Skin of body (tissue), 2 donors: ENCODE results near the gene GATB. TPM values are rescaled to one million over a fixed set of nuclear protein-coding genes. Genes with fewer than 3 reads are reported as not detected.

Experiments
- DNase-seq: peaks from one replicate; lab custom pipeline; 2025; lab: John Stamatoyannopoulos, UW
- total RNA-seq: library from RNA; depleted of rRNA; stranded (reverse); fragments of >200 nt; gene quantifications from one replicate; pipeline ENCODE4 v1.2.3, GENCODE V29; 2014

The GATB gene
- total RNA-seq, 1 donor from 2014 or later: 17.9 TPM

GRCh38 chr4:151700566-151701316, 60.1 kb downstream of the GATB start:
- DNase-seq: no peak

DNA sequence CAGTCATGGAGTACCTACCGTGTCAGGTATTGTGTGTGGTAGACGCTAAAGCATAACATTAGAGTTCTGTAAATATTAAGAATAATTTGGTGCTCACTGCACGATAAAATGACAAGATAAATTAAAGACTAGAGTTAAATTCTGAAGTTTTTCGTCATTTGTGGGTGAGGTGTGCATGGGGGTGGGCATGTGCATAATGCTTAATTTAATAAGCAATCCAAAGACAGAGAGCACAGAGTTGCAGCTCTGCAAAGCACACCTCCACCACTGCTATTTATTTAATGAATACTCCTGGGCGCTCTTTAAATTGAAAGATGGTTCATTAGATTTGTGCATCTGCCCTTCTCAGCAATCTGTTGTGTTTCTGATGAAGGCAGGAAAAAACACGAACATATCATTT, 62.6 kb downstream of the GATB start:
- no peak for DNase-seq

DNA sequence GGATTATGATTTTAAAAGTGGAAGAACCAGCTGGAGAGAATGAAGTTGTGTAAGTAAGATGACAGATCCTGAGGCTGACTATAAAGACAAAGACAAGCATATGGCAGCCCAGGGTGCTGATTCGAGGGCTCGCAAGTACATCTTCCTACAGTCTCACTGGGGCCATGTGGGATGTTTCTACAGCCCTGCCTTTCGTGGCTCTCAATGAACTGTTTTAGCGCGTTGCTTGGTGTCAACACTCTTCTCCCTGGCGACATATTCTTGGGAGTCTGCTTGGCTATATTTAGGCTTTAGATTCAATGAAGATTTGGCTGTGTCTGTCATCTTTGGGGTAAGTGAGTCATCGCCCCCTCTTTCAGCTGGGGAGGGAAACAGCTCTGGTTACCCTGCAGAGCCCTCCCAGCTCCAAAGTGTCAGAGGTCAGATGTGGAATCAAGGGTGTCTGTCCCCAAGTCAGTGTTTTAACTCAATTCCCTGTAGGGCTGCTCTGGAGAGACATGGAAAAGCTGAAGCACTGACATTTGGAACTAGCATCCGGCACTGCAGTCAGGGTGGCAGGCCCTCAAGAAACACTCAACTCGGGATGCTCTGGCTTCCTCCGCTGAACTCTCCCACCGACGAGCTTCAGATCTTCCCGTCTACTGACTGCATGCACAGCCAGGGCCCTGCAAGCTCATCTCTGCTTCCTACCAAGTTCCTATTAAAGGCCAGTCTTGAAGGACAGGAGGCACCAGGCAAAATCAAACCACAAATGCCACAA, 65.7 kb downstream of the GATB start:
- DNase-seq: no peak

DNA sequence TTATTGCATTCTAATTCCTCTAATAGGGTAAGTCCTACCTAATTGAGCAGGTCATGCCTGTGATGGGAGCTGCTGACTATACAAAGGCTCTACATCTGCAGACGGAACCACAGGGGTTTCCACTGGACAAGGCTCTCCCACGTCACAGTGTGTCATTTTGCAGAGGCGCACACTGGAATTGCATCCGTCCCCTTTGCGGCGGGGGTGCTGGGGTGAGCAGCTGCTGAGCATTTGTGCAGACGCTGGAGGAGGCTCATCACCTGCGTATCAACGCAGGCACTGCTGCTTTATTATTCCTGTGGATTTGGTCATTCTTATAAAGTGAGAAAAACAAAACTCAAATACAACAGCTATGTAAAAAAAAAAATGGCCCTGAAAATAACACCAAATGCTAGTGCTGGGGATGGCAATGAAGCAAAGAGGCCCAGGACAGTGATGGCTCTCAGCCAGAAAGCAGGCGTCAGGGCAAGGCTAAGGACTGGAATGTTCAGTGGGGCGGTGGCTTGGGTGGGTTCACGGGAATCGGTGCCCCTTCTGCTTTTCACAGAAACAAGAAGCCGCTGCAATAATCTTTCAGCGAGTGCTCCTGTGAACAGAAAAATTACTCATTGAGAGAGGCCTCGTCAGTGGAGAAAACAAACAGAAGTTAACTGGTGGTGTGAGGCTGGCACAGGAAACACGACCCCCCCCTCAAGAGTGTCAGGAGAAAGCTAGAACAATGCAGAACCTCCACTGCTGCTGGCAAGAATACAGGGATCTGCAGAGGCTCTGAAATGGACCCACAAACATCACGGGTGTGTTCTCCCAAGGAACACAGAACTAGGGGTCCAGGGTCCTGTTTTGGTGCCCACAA, 67.8 kb downstream of the GATB start:
- no peak for DNase-seq

DNA sequence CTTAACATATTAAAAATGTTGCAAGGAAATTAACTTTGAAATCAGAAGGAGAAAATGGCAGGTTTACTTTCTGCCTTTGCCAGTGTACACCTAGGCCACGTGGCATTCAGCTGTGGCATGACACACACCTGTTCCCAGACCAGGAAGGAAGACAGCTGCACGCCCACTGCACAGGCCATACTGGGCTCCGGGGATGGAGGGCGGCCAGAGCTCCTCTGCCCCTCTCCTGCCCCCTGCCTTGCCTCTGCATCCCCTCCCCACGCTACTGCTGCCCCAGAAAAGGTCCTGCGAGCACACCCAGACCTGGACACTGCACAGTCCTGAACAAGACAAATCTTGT, 68.4 kb downstream of the GATB start:
- no peak for DNase-seq

- no peak for DNase-seq
Measured at GRCh38 chr4:151691639-151692442, 69.0 kb downstream of the GATB start.

DNA sequence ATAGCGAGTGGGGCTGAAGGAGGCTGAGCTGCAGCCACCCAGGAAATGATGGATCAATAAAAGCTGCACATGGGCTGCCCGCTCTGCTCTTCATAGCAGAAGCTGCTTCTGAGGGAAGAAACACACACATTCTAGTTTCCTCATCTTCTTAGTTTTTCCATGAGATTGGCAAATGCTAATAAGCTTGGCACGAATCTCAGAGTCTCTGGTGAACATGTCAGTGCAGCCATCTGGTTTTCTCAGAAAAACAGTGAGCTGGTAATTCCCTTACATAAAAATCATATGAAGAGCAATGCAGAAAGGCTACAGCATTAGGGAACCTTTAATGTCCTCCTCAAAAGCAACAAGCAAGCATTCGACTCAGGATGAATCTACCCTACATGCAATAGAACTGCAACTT, 69.9 kb downstream of the GATB start:
- DNase-seq: peak; percentile 80

DNA sequence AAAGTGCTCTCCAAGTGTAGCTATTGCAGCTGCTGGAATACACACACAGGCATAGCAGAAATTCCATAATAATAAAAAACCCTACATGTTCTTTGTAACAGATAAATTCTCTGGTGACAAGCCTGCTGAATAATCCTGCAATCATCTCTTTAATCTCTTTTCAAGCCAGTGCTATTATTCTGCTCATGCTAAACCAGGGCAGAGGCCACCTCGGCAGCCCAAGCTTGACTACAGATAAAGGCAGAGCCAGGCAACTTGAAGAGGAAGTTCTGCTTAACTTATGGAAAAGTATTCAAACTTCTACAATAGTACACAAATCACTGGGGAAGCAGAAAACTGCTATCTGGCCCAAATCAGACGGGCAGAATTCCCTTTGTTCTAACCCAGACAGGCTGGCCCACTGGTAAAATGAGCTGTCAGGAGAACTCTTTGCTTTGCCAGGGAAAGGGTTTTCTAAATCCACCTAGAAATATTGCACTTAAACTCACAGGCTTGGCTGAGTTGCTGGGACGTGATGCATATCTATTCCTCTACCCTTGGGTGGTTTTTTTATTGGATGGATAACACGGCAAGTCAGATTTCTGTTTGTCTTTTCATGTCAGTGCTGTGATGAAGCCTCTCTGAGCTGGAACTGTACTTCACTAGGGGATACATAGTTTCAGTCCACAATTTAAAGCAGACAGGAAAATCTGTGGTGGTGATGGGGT, 70.5 kb downstream of the GATB start:
- DNase-seq: peak; percentile 55

DNA sequence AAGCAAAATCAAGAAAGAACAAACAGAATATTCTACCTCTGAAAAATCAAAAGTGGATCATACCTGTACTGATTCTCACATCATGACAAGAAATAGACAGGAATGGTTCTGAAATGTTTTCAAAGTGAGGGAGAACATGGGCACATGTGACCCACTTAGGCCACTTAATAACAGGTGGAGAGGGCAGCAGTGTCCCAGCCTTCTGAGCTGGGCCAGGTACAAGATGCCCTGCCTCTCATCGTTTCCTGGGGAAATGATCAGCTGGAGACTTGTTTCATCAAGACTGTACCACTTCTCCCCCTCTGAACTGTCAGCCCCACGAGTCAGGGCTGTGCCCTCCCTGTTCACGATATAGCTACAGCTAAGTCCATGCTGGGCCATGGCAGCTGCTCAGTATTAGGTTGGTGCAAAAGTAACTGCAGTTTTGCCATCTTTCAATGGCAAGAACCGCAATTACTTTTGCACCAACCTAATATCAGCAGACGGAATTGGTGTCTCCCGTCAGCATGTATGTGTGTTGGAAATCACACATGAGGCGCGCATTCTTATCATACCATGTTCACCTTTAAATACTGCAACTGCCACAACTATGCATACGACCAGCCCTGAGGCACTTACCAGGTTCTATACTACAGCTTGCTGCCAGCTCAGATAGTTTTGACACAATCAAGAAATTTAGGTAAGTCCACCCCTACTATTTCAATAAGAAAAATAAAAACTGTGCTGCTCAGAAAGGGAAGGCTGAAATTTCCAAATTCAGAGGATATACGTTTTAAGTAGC, 71.4 kb downstream of the GATB start:
- no peak for DNase-seq

GRCh38 chr4:151688785-151689043, 72.1 kb downstream of the GATB start:
- DNase-seq: no peak

DNA sequence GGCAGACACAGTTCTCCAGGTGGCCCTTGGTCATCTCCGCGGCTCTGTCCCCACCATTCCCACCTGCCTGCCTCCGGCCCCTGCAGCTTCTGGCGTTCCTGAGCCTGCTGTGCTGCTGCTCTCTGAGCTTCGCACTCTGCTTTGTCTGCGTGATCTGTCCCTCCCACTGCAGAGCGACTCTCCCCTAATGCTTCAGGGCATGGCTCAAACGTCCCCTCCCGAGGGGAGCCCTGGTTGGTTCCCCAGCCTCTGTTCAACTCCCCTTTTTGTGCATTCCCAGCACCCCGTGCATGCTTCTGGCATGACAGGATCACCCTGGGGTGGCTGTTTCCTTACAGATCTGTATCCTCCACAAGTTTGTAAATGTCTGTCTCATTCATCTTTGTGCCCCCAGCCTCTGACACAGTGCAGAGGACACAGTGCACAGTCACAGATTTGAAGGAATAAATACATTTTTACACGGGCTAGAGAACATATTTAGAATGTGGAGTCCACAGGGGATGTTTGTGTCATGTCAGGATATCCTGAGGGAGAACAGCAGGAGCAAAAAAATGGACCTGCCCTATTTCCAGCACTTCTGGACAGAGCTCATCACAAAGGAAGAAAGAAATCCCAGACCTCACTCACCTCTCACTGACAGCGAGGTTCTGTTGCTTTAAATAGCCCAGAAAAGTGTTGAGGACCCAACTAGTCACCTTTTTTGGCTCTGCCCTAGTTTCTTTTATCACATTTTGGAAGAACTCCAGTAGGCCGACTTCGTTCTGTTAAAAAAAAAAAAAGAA, 72.6 kb downstream of the GATB start:
- no peak for DNase-seq

DNA sequence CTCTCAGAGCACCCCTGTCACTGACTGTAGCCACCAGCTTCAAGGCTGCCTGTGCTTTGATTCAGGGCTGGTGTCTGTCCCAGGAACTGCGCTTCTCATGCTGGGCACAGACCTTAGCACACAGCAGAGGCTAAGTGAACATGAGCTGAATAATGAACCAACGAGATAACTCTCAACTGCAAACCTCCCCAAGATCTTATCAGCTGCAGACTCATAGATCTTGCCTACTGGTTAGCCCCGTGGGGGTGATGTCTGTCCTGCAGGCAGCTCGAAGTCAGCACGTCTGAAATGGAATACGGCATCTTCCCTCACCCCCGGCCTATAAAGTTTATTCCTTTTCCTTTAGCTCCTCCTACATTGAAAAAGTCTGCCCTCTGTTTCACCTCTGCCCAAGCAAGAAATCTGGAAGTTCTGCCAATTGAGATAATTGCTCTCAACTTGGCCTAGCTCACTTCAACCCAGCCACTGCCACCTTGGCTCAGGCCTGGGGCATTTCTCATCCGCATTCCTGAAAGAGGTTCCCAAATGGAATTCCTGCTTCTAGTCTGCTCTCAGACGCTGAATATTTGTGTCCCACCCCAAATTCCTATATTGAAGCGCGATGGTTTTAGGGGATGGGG, 73.7 kb downstream of the GATB start:
- no peak for DNase-seq

GRCh38 chr4:151685303-151685702, 75.5 kb downstream of the GATB start:
- no peak for DNase-seq

- DNase-seq: no peak
Measured at GRCh38 chr4:151681085-151681484, 79.7 kb downstream of the GATB start.

DNA sequence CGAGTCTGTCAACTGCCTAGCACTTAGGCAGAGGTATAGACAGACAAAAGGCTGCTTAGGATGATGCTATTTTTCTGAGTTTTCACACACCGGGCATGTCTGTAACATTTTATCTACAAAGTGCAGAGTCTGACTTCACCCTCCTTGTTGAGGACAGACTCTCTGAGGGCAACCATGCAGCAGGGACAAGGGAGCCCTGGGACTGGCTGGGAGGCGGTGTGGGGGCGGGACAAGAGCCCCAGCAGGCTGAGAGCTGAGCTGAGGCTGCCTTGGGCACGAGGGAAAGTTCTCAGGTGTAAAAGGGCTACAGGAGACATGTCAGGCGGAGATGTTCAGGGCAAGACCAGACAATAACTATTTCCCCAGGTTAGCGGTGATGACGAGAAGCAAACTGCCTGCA, 81.6 kb downstream of the GATB start:
- DNase-seq: no peak

- DNase-seq: no peak
Measured at GRCh38 chr4:151678048-151678872, 82.5 kb downstream of the GATB start.

DNA sequence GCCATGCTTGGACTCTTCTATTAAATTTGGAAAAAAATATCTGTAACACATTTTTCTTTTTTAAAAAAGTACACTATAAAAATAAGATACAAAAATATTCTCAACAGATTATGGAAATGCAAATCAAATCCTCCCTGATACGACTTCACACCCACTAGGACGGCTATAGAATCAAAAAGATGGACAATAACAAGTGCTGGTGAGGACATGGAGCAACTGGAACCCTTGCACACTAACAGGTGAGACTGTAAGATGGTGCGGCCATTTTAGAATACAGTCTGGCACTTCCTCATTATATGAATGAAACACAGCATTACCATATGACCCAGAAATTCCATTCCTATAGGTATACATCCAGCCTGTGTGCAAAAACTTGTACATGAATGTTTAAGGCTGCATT, 83.6 kb downstream of the GATB start:
- no peak for DNase-seq

GRCh38 chr4:151676301-151676700, 84.5 kb downstream of the GATB start:
- no peak for DNase-seq
